Upper lobe of left lung (tissue), 4 donors: ENCODE results near the gene SOX2.

Source experiments
- EP300 ChIP-seq, 4 donors: sonication (generic); formaldehyde crosslinking; IDR thresholded peaks; one replicate each; pipeline ENCODE4 v1.5.1; 2017; ENCODE audit warnings: antibody characterized with exemption in 4 of 4, control low read depth in 2 of 4
- POLR2A ChIP-seq, 4 donors: fragments of 450-650 bp; IDR thresholded peaks; one replicate each; pipeline ENCODE4 v1.5.1; 2016 to 2017; ENCODE audit warnings: antibody characterized with exemption in 4 of 4, mild to moderate bottlenecking in 2 of 4
- TF ChIP-seq, protein P1 (sequence below), 6 experiments: fragments of 450-650 bp in 4 of 6; fragments of 200-600 bp in 2 of 6; sonication (generic) in 2 of 6; IDR thresholded peaks; one replicate each; pipeline ENCODE4 v1.5.1; 2016 to 2019; ENCODE audit warnings: antibody characterized with exemption in 6 of 6

DNA sequence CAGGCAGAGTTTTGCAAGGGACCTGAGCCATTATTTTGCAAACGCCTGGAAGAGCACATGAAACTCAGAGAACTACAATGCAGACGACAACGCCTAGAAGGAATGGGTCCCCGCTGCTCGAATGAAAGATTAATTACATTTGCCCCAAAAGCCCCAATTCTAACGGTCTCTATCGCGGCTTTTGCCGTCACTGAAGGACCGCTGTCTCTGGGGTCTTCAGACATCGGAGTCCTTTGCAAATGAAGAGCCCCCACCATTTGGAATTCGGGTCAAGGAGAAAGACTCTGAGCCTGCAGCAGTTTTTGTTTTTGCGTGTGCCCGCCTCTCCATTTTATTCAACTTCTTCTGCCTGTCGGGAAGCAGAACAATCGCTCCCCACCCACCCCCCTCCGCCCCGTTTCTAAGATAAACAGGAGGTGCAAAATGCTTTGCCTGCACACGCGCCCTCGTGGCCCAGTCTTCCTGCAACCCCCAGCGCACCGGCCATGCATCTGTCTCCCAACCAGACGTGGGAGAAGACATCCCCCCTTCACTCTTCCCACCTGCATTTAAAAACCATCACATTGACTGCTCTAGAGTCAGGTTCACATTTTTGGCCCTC, 13.5 kb downstream of the SOX2 start:
- TF ChIP-seq, protein P1, sequence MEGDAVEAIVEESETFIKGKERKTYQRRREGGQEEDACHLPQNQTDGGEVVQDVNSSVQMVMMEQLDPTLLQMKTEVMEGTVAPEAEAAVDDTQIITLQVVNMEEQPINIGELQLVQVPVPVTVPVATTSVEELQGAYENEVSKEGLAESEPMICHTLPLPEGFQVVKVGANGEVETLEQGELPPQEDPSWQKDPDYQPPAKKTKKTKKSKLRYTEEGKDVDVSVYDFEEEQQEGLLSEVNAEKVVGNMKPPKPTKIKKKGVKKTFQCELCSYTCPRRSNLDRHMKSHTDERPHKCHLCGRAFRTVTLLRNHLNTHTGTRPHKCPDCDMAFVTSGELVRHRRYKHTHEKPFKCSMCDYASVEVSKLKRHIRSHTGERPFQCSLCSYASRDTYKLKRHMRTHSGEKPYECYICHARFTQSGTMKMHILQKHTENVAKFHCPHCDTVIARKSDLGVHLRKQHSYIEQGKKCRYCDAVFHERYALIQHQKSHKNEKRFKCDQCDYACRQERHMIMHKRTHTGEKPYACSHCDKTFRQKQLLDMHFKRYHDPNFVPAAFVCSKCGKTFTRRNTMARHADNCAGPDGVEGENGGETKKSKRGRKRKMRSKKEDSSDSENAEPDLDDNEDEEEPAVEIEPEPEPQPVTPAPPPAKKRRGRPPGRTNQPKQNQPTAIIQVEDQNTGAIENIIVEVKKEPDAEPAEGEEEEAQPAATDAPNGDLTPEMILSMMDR (IDR thresholded peaks at IDR 0.05), result no peak
- TF ChIP-seq POLR2A (IDR thresholded peaks at IDR 0.05), result no peak
- TF ChIP-seq EP300 (IDR thresholded peaks at IDR 0.05), result no peak
